Activated CD4-positive, alpha-beta T cell treated with anti-CD3 and anti-CD28 coated beads, Interleukin-2, amount 10 ng/mL, durations not matched to agents 7 days and 5 days (primary cell): Measurements from ENCODE around the gene PLCG2. TPM values are rescaled to one million over a fixed set of nuclear protein-coding genes. Genes with fewer than 3 reads are reported as not detected.
"Not testable (repeated sequence)": the region's sequence is repeated elsewhere in the genome, so short reads cannot be mapped to it uniquely, and the experiment has no call there.

Experiments used
- CTCF ChIA-PET: fragments of 350-600 bp; sonication (Branson Sonifier 250); formaldehyde crosslinking; loops from one replicate; lab custom pipeline; 2021; ENCODE audit warnings: antibody characterized with exemption; lab: Charles Lee
- POLR2A ChIA-PET: fragments of 350-600 bp; sonication (Branson Sonifier 250); formaldehyde crosslinking; loops from one replicate; lab custom pipeline; 2021; ENCODE audit warnings: antibody characterized with exemption; lab: Charles Lee
- DNase-seq: peaks from one replicate; pipeline ENCODE4 v3.0.0-alpha.2; 2020
- H3K27ac Mint-ChIP-seq: one replicate; pipeline ENCODE4 v1.8.0; 2021; ENCODE audit warnings: mild to moderate bottlenecking, moderate library complexity, mixed read lengths
- H3K27me3 Mint-ChIP-seq: one replicate; pipeline ENCODE4 v1.8.0; 2021; ENCODE audit warnings: mixed read lengths
- H3K36me3 Mint-ChIP-seq: one replicate; pipeline ENCODE4 v1.8.0; 2021; ENCODE audit warnings: low read depth, mixed read lengths
- H3K4me1 Mint-ChIP-seq: one replicate; pipeline ENCODE4 v1.8.0; 2021; ENCODE audit warnings: mixed read lengths
- H3K4me3 Mint-ChIP-seq: one replicate; pipeline ENCODE4 v1.8.0; 2021; ENCODE audit warnings: mild to moderate bottlenecking, moderate library complexity, mixed read lengths
- H3K9me3 Mint-ChIP-seq: one replicate; pipeline ENCODE4 v1.8.0; 2021; ENCODE audit warnings: mixed read lengths
- total RNA-seq, 2 experiments: library from RNA; stranded (reverse); gene quantifications; one replicate each; pipeline ENCODE4 v1.2.3, GENCODE V29; 2021

The PLCG2 gene
- total RNA-seq, 2 experiments from 2014 or later, result 2.6 to 3.1 TPM

GRCh38 chr16:81798311-81799137, 19.4 kb downstream of the PLCG2 start:
- Mint-ChIP-seq H3K36me3 (no peaks in the 10 kb centered on the region), H3K27me3 (no peaks in the 10 kb centered on the region), H3K9me3 (no peaks in the 10 kb centered on the region), H3K27ac (peak overlapping the region; percentile 63), H3K4me1 (peaks cover 30% of the 10 kb centered on the region), H3K4me3 (peak overlapping the region; percentile 3)
- DNase-seq, result peak; percentile 15
- ChIA-PET CTCF (interaction anchor here (0.5 to 1.2 kb wide), 3 partner anchors 9 to 444 kb away, joined by 3 to 4 read pairs (median 3); no protein-coding TSS in a partner anchor), POLR2A (no interaction called here)

DNA sequence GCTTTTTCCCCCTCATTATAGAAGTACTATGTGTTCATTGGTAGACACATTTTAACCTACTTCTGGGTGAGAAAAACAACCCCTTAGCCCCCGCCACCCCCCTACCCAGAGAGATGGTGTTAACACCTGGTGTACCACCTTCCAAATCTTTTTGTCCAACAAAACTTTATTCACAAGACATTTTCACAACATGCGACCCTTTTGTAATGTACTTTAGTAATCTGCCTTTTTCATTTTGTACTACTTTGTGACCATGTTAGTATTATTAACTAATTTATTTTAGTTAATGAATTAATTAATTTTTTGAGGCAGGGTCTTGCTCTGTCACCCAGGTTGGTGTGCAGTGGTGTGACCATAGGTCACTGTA, 20.0 kb downstream of the PLCG2 start:
- CTCF ChIA-PET, result interaction anchor here (0.5 to 1.2 kb wide), 3 partner anchors 8 to 443 kb away, joined by 3 to 4 read pairs (median 3); no protein-coding TSS in a partner anchor
- Mint-ChIP-seq H3K4me1 (peaks cover 30% of the 10 kb centered on the region), H3K36me3 (no peaks in the 10 kb centered on the region), H3K9me3 (no peaks in the 10 kb centered on the region), H3K27ac (peak overlapping the region; percentile 63), H3K27me3 (peaks cover 1% of the 10 kb centered on the region), H3K4me3 (no peak overlapping the region)
- DNase-seq, result no peak
- POLR2A ChIA-PET, result no interaction called here

GRCh38 chr16:81801724-81802123, 22.6 kb downstream of the PLCG2 start:
- CTCF ChIA-PET, result interaction anchor here (1.3 to 1.6 kb wide), 2 partner anchors 8 to 24 kb away, joined by 4 to 6 read pairs; no protein-coding TSS in a partner anchor
- DNase-seq, H3K4me3 Mint-ChIP-seq, H3K9me3 Mint-ChIP-seq, H3K27me3 Mint-ChIP-seq, H3K27ac Mint-ChIP-seq, H3K36me3 Mint-ChIP-seq, POLR2A ChIA-PET: not testable (repeated sequence)
- peaks cover 23% of the 10 kb centered on the region for H3K4me1 Mint-ChIP-seq

DNA sequence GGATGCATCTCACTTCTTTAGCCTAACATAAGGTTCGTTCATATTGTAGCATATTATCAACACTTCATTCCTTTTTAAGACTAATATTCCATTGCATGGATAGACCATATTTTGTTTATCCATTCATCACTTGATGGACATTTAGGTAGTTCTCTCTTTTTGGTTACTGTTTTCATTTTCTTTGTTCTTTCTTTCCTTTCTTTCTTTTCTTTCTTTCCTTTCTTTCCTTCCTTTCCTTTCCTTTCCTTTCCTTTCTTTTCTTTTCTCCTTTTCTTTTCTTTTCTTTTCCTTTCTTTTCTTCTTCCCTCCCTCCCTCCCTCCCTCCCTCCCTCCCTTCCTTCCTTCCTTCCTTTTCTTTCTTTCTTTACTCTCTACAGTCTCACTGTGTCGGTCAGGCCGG, 24.2 kb downstream of the PLCG2 start:
- H3K4me3 Mint-ChIP-seq, result no peak overlapping the region
- H3K27me3 Mint-ChIP-seq, result peaks cover 2% of the 10 kb centered on the region
- peaks cover 11% of the 10 kb centered on the region for H3K4me1 Mint-ChIP-seq
- no peaks in the 10 kb centered on the region for H3K36me3 Mint-ChIP-seq
- DNase-seq, result no peak
- ChIA-PET POLR2A (no interaction called here), CTCF (no interaction called here)
- H3K9me3 Mint-ChIP-seq, result no peaks in the 10 kb centered on the region
- H3K27ac Mint-ChIP-seq, result no peak overlapping the region

DNA sequence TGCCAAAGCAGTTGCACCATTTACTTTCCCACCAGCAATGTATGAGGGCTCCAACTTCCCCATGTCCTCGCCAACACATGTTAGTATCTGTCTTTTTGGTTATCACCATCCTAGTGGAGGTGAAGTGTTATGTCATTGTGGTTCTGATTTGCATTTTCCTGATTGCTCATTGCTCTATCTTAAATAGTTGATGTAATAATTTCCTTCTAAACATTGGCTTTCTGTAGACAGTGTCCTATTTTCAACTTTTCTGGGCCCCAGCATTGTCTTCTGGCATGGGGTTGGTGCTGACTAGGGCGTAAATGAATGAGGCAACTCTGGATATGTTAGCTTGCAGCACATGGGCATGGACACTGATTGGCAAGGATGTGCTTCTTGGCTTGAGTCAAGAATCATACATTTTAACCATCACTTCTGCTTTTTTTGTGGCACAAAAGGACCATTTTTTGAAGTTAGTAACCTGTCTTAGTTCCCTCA, 25.1 kb downstream of the PLCG2 start:
- CTCF ChIA-PET, result no interaction called here
- H3K4me1 Mint-ChIP-seq, result peaks cover 7% of the 10 kb centered on the region
- no peaks in the 10 kb centered on the region for H3K36me3 Mint-ChIP-seq
- H3K27ac Mint-ChIP-seq, result no peak overlapping the region
- no peak for DNase-seq
- H3K4me3 Mint-ChIP-seq, result no peak overlapping the region
- H3K27me3 Mint-ChIP-seq, result peaks cover 2% of the 10 kb centered on the region
- H3K9me3 Mint-ChIP-seq, result no peaks in the 10 kb centered on the region
- POLR2A ChIA-PET, result no interaction called here

- ChIA-PET POLR2A (no interaction called here), CTCF (interaction anchor here (1.0 kb wide), 1 partner anchor 8 kb away, joined by 3 read pairs; no protein-coding TSS in a partner anchor)
- DNase-seq, result no peak
- Mint-ChIP-seq H3K4me3 (no peak overlapping the region), H3K36me3 (no peaks in the 10 kb centered on the region), H3K4me1 (peaks cover 31% of the 10 kb centered on the region), H3K27ac (no peak overlapping the region), H3K9me3 (no peaks in the 10 kb centered on the region), H3K27me3 (peaks cover 2% of the 10 kb centered on the region)
These were observed 27.6 kb downstream of the PLCG2 start for GRCh38 chr16:81806696-81807095.

- Mint-ChIP-seq H3K27me3 (peaks cover 2% of the 10 kb centered on the region), H3K4me1 (peaks cover 35% of the 10 kb centered on the region), H3K36me3 (peaks cover 2% of the 10 kb centered on the region), H3K27ac (no peak overlapping the region), H3K9me3 (no peaks in the 10 kb centered on the region), H3K4me3 (no peak overlapping the region)
- ChIA-PET POLR2A (no interaction called here), CTCF (interaction anchor here (1.0 kb wide), 1 partner anchor 9 kb away, joined by 3 read pairs; no protein-coding TSS in a partner anchor)
- DNase-seq, result no peak
These were observed 28.8 kb downstream of the PLCG2 start for GRCh38 chr16:81807767-81808358.

DNA sequence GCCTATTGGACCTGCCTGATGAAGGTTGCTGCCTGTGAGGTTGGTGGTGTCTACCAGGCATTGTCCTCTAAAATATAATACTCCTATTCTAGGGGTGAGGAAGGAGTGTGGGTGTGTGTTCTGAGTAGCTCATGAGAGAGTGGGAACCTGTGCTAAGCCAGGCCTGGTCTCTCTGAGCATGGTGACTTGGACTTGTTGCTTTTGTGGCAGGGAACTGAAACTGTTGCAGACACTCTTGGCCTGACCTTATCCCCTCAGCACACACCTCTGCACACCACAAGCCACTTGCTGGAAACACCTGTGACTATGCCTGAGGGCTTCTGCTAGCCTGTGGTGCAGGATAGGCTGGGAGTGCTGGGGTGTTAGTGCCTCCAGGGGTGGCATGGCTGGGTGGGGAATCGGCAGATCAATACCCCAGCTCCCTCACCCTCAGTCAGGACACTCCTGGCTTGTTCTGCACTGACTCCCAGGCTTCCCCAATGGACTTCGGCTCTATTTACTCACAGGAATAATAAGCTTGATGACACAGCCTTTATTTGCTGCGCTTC, 29.9 kb downstream of the PLCG2 start:
- H3K9me3 Mint-ChIP-seq, result no peaks in the 10 kb centered on the region
- CTCF ChIA-PET, result interaction anchor here (0.6 to 0.7 kb wide), 2 partner anchors 33 to 41 kb away, joined by 3 to 5 read pairs; no protein-coding TSS in a partner anchor
- peaks cover 35% of the 10 kb centered on the region for H3K4me1 Mint-ChIP-seq
- H3K36me3 Mint-ChIP-seq, result peaks cover 2% of the 10 kb centered on the region
- H3K27me3 Mint-ChIP-seq, result peaks cover 1% of the 10 kb centered on the region
- peak overlapping the region; percentile 38 for H3K27ac Mint-ChIP-seq
- peak; percentile 14 for DNase-seq
- POLR2A ChIA-PET, result no interaction called here
- H3K4me3 Mint-ChIP-seq, result no peak overlapping the region

DNA sequence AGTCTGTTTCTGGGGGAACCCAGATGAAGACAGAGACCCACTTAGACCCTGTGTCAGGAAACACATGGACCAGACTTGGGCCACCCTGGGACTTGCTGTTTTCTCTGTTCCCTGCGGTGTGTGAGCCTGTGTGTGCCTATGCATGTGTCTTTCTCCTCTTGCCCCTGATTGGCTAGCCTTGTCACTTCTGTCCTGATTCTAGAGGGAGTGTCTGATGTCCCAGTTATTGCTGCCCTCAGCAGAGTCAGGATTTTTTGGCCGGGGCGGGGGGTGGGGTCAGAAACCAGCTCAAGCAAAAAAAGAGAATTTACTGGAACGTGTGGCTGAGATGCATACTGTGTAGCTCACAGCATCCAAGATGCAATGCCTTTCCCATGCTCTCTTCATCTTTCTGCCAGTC, 30.5 kb downstream of the PLCG2 start:
- Mint-ChIP-seq H3K27ac (no peak overlapping the region), H3K9me3 (no peaks in the 10 kb centered on the region)

GRCh38 chr16:81810361-81810760, 31.3 kb downstream of the PLCG2 start:
- no peak for DNase-seq
- H3K36me3 Mint-ChIP-seq, result peaks cover 2% of the 10 kb centered on the region
- H3K9me3 Mint-ChIP-seq, result no peaks in the 10 kb centered on the region
- H3K4me3 Mint-ChIP-seq, result no peak overlapping the region
- ChIA-PET CTCF (interaction anchor here (1.1 kb wide), 1 partner anchor 9 kb away, joined by 6 read pairs; no protein-coding TSS in a partner anchor), POLR2A (no interaction called here)
- H3K27me3 Mint-ChIP-seq, result no peaks in the 10 kb centered on the region
- H3K27ac Mint-ChIP-seq, result no peak overlapping the region
- H3K4me1 Mint-ChIP-seq, result peaks cover 35% of the 10 kb centered on the region

More for the DNA sequence above, 30.5 kb downstream of the PLCG2 start:
- POLR2A ChIA-PET, result no interaction called here
- Mint-ChIP-seq H3K4me1 (peaks cover 35% of the 10 kb centered on the region), H3K27me3 (no peaks in the 10 kb centered on the region), H3K36me3 (peaks cover 2% of the 10 kb centered on the region), H3K4me3 (no peak overlapping the region)
- CTCF ChIA-PET, result interaction anchor here (0.6 to 1.1 kb wide), 3 partner anchors 8 to 42 kb away, joined by 3 to 6 read pairs (median 5); no protein-coding TSS in a partner anchor
- no peak for DNase-seq

DNA sequence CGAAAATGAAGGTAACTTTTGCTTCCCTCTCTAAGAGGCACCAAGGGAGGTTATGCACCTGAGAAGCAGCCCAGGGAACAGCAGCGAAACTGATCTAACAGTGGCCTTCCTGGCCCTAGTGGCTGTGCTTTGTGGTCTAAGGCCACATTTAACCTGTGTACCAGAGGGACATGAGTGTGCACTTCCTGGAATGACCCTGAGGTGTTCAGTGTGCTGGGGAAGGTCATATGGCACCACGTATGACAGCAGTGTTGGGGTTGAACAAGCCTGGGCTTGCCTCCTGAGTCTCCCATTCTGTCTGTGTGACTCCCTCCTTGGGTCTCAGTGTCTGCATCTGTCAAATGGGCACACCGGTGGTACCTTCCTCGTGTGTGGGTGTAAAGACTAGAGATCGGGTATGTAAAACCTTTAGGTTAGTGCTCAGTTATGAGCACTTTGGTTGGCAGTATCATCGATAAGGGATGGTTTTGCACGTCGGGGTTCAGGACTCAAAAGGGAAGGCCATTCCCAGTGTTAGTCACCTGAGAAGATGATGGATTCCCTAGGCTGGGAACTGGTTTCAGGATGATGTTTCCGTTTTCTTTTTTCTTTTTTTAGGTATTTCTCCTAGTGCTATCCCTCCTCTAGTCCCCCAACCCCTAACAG, 31.9 kb downstream of the PLCG2 start:
- Mint-ChIP-seq H3K4me3 (no peak overlapping the region), H3K27me3 (no peaks in the 10 kb centered on the region), H3K4me1 (peaks cover 35% of the 10 kb centered on the region), H3K27ac (no peak overlapping the region), H3K9me3 (no peaks in the 10 kb centered on the region), H3K36me3 (peaks cover 2% of the 10 kb centered on the region)
- CTCF ChIA-PET, result no interaction called here
- no peak for DNase-seq
- POLR2A ChIA-PET, result no interaction called here

DNA sequence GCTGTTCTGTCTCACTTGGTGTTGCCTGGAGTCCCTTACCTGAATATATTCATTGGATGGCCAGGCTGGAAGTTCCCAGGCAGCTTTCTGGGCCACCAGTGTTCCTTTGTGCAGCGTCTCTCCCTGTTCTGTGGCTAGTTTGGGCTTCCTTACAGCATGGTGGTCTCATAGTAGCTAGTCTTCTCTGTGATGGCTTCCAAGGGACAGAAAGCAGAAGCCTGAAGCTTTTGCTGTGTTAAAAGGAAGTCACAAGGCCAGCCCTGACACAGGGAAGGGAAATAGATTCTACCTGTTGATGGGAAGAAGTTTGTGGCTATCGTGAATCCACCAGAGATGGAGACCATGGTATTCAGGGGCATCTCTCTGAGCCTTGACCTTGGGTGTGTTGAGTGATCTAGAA, 34.6 kb downstream of the PLCG2 start:
- H3K36me3 Mint-ChIP-seq, result peaks cover 2% of the 10 kb centered on the region
- no peak overlapping the region for H3K27ac Mint-ChIP-seq
- ChIA-PET CTCF (interaction anchor here (1.2 kb wide), 1 partner anchor 9 kb away, joined by 3 read pairs; no protein-coding TSS in a partner anchor), POLR2A (no interaction called here)
- no peak for DNase-seq
- peaks cover 46% of the 10 kb centered on the region for H3K4me1 Mint-ChIP-seq
- H3K27me3 Mint-ChIP-seq, result no peaks in the 10 kb centered on the region
- no peaks in the 10 kb centered on the region for H3K9me3 Mint-ChIP-seq
- no peak overlapping the region for H3K4me3 Mint-ChIP-seq
